Mammary epithelial cell (primary cell): ENCODE measurements around the gene OTX1.

Experiments used
- EZH2 ChIP-seq: IDR thresholded peaks from 2 replicates; pipeline ENCODE4 v1.6.1; 2012; ENCODE audit warnings: low read length, inconsistent platforms, borderline replicate concordance
- TF ChIP-seq, protein P1 (sequence below), 2 donors: IDR thresholded peaks in 1 of 2; conservative IDR thresholded peaks in 1 of 2; 2 replicates each; pipeline ENCODE4 v1.5.1; 2011 to 2012; ENCODE audit warnings: inconsistent platforms in 2 of 2, low read length in 2 of 2, mild to moderate bottlenecking in 2 of 2, control low read depth in 1 of 2, low read depth in 1 of 2; ENCODE audit not compliant: insufficient read depth in 1 of 2; ENCODE audit errors: extremely low read depth in 1 of 2

DNA sequence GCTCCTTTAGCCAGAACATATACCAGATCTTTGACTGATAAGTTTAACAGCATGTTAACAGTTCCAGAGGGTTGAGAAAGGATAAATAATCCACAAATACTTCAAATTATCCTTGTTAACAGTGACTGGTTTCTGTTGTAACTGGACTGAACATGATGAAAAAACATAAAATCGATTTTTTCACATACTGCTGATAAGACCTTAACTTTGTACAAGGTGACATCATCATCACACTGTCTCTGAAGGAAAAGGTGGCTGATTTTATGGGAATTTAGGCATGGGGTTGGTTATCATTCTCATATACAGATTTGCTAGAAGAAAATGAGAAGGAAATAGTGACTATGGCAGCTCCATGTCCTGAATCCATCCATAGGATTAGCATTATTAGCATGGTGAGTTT, 36.1 kb downstream of the OTX1 start:
- TF ChIP-seq, protein P1, sequence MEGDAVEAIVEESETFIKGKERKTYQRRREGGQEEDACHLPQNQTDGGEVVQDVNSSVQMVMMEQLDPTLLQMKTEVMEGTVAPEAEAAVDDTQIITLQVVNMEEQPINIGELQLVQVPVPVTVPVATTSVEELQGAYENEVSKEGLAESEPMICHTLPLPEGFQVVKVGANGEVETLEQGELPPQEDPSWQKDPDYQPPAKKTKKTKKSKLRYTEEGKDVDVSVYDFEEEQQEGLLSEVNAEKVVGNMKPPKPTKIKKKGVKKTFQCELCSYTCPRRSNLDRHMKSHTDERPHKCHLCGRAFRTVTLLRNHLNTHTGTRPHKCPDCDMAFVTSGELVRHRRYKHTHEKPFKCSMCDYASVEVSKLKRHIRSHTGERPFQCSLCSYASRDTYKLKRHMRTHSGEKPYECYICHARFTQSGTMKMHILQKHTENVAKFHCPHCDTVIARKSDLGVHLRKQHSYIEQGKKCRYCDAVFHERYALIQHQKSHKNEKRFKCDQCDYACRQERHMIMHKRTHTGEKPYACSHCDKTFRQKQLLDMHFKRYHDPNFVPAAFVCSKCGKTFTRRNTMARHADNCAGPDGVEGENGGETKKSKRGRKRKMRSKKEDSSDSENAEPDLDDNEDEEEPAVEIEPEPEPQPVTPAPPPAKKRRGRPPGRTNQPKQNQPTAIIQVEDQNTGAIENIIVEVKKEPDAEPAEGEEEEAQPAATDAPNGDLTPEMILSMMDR (conservative IDR thresholded peaks at IDR 0.05 in 1 of 2, IDR thresholded peaks at IDR 0.05 in 1 of 2; ENCODE audit: extremely low read depth in 1 of 2, insufficient read depth in 1 of 2, low read depth in 1 of 2, low read length in 2 of 2) = no peak
- TF ChIP-seq EZH2 = no peak
